ENCODE measurements around the gene ARF6.
"Not testable (repeated sequence)": the region's sequence is repeated elsewhere in the genome, so short reads cannot be mapped to it uniquely, and the experiment has no call there.

The ARF6 gene

DNA sequence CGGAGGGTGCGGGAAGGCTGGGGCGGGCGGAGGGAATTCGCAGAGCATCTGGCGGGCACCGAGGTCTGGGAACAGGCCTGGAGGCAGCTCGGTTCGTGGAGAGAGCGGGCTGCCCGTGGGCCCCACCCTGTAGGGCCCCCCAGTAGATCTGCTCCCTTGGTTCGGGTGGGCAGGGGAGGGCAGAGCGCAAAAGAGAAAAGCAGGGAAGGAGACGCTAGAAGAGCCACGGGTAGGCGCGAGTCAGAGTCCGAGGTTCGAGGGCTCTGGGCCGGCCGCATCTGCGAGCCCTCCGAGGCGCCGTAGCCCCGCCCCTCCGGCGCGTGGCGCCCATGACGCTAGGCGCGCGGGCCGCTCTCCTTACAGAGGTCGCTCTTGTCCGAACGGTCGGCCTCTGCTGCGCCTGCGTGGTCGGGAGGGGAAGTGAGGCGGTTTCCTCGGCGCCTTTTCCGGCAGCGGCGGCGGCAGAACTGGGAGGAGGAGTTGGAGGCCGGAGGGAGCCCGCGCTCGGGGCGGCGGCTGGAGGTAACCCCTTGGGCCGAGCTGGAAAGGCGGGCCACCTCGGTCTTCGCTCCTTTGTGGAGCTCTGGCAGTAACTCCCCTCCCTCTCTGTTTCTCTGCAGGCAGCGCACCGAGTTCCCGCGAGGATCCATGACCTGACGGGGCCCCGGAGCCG is at the start of gene ARF6:
ARF6 (plus strand) TSS at position 447 of the 673 bp plus-strand sequence. CDS start 655 bp downstream, outside the sequence.
- peak; percentile 43 to 72 for DNase-seq

DNA sequence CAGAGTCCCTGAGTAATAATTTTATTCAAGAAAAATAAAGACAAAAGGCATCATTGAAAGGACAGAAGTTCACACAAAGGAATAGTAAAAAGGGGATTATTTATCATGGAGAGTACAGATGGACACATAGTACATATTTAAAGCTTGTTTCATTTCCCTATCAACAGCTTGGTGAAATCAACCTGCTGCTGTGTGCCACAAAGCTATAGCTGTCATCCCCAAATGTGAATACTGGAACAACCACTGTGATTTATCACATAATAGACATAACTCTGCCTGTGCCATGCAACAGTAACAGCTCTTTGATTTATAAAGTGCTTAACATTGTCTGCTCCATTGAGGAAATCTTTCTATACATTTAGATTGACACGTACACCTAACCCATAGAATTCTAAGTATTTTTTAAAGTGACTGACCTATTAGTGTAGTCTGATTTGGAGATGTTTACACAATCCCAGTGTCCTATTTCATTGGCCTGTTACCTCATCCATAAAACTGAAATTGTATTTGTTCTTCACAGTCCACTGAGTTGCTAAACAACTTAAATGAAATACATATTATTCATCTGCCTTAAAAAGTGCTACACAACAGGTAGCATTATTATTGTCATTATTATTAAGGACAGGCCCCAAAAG is 43.6 kb upstream of the ARF6 start:
- DNase-seq = no peak

DNA sequence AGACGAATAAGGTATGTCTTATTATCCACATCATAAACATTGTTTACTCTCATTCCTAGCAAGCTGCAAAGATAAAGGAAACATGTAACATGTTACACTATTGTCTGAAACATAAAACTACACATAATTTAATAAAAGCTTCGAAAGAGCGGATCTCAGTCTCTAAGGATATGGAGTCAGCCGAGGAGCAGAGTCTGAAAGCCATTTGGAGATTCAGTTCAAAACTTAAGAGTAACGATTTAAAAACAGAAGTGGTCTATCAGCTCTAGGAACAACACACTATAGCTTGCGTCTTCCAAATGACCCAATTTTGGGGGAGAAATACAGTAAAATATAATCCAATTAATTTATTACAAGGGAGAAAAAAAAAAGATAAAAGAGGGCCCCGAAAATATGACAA is 41.1 kb upstream of the ARF6 start:
- no peak for DNase-seq

DNA sequence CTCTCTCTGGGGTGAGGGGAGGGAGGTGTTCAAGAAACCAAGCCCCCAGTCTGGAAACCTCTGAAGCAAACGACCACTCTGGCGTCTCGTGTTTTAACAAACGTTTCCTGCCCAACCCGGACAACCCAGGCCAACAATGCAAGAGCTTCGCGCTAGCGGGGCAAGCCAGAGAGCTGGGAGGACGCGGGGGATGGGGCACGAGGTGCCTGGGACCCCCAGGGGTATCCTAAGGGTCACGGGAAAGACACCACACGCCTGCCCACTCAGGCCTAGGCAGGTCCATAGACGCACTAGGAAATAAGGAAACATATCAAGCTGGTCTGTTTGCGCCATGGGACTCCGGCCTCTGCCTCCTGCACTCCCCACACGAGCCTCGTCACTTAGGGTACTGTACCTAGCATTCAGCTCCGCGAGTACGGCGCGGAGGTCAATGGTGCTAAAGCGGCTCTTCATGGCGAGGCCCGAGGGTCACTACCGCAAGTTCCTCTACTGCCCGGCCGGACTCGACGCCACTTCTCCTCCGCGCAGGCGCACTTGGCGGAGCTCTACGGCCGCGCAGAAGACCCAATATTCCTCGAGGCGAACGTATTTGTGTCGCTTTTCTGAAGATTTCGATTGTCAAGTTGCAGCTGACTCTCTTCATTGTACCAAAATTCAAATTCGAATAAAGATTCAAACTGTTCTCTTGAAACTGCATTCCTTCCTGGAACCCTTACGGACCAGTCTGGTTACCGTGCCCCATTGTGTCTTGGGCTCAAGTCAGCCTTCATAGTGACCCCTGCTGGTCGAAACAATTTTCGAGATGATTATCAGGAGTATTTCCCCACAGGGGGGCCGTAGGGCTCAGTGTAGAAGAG is 40.4 kb upstream of the ARF6 start, which contains the start of gene NEMF:
NEMF (minus strand) TSS at position 488 of the 857 bp plus-strand sequence; CDS start at position 453, 35 bp downstream.
- peak in 1 of 2 experiments; percentile 57 for DNase-seq

DNA sequence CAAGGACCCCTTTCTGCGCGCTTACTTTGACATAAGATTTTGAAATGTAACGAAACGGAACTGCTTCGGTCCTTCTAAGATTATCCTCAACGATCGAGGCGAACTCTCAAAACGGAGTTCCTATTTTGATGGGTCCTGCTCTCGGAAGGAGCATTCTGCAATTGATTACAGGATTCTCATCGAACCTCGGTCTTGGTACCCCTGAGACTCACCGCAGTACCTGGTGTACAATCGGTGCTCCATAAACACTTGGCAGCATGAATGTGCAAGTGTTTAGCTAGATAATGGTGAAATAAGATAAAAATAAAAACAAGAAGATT is 39.8 kb upstream of the ARF6 start:
- no peak for DNase-seq

DNA sequence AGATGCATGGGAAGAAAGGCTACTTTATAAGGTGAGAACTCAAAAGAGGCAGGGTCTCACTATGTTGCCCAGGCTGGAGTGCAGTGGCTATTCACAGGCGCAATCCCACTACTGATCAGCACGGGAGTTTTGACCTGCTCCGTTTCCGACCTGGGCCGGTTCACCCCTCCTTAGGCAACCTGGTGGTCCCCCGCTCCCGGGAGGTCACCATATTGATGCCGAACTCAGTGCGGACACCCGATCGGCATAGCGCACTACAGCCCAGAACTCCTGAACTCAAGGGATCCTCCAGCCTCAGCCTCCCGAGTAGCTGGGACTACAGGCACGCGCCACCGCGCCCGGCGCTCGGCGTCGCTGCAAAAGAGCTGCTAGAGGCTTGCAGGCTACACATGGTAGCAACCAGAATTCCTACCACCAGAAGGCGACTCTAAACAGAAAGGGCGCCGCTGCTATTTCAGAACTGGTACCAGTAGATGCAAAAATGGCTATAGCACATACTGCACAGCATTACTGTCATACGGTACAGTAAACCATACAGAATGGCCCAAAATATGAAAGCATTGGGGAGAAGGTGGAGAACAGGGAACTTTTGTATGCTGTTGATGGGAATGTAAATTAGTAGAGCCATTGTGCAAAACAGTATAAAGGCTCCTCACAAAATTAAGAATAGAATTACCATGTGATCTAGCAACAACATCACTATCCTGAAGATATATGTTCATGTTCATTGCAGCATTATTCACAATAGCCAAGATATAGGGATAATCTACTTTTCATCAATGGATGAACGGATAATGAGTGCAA is 39.1 kb upstream of the ARF6 start:
- DNase-seq = peak in 1 of 2 experiments; percentile 24

DNA sequence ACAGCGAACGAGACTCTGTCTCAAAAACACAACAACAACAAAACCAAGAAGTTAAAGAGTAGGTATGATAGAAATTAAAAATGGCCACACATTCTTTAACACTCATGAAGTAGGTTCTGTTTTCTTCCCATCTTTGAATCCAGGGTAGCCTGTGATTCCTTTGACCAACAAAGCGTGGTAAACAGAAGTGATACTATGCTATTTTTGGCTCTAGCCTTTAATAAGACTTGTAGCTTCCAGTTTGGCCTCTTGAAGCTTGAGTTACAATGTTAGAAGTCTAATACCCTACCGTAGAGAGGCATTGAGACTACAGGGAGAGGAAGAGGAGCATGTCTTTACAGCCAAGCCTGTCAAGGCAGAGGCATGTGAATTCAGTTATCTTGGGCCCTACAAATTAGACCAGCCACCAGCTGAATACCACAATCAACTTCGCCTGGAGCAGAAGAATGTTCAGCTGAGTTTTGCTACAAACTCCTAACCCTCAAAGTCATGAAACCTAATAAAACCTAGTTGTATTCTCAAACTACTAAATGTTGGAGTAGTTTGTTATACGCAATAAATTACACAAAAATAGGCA is 35.4 kb upstream of the ARF6 start:
- DNase-seq = no peak

DNA sequence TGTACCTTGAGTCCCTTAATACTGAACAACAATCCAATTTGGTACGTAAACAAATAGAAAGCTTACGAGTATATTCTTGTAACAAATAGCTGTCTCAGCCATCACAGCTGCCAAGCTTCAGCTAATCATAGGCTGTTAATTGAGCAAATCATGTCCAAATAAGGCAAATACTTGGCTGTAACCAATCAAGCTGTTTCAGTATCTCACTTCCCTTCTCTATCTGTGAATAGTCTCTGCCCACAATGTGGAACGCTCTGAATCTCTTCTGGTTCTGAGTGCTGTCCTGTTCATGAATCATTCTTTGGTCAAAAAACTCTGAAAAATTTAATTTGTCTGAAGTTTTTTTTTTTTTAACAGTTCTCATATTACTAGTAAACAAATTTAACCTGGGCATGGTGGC is 34.5 kb upstream of the ARF6 start:
- DNase-seq = no peak

DNA sequence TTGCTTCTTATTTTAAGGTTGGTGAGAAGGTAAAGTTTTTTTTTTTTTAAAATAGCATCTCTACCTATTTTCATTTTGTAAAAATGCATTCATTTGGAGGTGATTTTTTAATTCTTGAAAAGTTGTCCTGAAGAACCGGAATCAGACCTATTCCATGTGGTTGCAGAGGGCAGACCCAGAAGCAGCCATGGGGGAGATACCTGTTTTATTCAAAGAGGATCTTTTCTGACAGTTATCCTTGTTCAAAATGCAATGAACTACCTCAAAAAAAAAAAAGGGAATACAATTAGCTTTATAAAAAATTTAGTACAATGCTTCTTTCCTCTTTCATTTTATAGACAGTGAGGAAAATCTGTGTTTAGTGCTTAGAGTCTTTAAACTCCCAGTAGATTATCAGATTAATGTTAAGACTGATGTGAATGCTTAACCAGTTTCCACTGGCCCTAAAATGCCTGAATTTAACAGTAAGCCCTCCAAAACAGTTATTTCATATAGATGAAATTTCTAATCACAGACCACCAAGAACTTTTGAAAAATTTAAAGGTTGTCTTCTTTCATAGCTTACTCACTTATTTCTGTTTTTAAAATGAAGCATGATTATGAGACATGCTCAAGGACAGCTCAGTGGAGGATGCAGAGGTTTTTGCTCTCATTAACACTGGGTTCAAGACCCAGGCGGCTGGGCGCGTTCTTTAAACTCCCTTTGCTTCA is 31.7 kb upstream of the ARF6 start:
- no peak for DNase-seq

DNA sequence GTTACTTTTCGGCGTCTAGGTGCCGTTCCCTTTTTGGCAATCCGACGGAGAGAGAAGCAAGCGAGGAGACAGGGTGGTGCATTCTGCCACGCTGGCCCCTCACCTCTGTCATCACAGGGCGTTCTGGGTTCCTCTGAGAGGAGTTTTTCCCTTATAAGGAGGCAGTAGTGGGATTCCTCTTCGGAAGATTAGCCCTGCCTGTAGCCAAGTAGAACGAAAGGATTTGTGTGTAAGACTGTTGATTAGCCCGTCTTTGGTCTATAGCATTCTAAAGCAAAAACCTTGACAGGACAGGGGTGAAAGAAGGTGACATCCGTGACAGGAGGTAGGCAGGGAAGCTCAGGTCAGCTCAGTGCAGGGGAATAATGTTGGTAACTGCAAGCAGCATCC is 31.2 kb upstream of the ARF6 start:
- DNase-seq = peak in 1 of 2 experiments; percentile 29

DNA sequence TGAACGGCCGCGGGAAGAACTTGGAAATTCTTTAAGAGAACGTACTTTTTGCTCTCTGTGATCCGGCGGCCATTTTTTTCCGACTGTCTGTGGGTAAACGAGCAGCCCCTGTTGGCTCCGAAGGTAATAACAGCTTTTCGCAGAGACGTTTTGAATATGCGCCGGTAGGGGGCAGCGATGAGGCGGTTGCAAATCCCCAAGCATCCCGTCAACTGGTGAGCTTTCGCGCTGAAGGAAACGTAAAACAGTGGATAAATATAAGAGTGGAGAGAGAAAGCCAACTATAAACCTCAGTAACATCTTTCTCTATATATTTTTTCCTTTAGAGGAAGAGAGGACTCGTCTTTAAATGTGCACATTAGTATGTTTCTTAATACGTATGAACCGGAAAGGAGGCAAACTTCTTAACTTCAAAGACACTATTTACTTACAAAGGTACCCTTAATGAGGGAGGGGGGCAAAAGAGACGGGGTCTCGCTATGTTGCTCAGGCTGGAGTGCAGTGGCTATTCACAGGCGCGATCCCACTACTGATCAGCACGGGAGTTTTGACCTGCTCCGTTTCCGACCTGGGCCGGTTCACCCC is 30.7 kb upstream of the ARF6 start:
- peak in 1 of 2 experiments; percentile 54 for DNase-seq

DNA sequence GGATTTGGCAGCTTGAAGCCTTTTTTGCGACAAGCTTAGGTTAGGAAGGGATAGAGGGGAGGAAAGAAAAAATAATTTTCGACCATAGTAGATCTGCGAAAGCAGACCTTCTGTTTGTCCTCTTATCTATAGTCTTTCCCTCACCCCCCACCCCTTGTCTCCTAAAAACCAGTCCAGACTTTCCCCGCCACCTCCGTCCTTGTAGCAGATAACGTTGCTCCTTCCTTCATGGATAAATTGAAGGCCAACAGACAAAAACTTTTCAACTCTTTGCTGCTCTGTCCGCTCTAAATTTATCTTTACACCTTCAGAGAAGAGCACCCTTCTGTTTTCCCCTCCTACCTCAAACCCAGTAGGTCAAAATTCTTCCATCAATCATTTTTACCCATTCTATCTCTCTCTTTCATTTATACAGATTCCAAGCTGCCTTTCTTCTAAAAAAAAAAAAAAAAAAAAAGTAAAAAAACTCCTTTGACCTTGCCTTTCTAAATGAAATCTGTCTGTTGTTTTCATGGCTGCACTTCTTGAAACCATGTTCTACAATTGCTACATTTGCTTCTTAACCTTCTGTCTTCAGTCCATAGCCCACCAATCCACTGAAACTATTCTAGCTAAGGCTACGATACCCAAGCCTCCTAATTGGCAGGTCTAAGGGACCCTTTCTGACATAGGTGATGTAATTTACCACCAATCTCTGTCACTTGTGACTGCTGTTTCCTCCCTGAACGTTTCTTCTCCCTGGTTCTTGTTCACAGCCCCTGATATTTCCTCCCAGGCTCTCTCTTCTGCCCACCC is 29.2 kb upstream of the ARF6 start:
- no peak for DNase-seq

DNA sequence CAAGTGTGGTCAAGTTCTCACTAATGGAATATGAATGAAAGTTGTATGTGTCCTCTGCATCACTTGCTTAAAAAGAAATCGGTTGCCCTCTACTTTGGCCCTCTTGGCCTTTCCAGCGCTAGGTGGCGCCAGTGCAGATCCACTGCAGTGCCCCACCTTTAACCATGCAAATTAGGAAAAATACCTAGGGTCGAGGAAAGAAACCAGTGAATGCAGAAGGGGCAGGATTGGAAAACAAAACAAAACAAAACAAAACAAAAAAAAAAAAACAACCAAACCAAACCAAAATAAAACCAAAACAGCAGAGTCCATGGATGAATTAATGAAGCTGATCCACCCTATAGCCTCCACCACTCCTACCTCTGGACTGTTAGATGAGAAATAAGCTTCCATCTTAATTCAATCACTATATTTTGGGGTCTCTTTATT is 27.4 kb upstream of the ARF6 start:
- DNase-seq = no peak

DNA sequence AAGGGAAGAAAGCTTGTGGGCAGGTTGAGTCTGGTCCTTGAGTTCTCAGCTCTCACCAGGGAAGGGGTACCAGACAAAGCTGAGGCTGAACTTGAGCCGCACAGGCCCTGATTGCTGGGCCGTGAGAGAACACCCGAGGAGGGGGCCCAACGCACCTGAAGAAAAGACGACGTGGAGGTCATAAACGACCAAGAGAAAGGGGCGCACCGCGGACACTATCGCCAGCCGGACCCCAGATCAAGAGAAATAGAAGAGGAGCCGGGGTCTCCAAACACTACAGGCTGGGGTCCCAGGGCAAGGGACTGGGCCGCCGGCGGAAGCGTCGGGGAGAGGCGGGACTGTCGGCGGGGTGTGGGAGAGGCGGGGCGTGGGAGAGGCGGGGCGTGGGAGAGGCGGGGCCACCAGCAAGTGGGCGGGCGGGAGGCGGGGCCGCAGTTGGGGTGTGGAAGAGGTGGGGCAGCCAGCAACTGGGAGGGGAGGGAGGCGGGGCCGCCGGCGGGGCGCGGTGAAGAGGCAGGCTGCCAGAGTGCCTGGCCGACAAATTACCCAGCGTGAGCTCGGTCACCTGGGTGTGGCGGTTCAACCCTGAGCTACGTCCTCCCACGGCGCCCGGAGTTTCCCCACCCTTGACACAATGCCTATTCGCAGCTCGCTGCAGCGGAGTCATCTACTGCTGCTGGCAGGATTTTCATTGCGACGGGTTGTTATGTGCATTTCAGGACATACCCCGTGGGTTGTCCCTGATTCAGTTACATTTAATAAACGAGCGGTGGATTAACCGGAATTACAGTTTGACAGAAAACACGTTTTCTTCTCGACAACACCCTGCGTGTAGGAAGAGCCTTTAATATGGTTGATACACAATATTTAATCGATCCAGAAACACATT is 24.8 kb upstream of the ARF6 start:
- DNase-seq = peak; percentile 45 to 74

DNA sequence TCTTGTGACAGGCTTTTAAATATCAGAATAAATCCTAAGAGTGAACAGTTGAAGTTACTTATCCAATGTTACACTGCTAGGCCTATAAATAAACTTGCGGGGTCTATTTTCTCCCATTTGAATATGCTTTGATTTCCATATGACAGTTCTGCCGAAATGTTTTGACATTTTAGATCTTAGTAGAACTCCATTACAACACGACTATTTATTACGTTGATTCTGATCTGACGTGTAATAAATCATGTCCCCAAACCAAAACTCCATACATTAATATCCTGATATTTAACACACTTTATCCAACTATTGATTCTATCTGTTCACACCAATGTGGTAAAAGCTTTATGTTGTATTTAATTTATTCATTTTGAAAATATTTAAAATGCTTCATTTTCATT is 24.2 kb upstream of the ARF6 start:
- no peak for DNase-seq

DNA sequence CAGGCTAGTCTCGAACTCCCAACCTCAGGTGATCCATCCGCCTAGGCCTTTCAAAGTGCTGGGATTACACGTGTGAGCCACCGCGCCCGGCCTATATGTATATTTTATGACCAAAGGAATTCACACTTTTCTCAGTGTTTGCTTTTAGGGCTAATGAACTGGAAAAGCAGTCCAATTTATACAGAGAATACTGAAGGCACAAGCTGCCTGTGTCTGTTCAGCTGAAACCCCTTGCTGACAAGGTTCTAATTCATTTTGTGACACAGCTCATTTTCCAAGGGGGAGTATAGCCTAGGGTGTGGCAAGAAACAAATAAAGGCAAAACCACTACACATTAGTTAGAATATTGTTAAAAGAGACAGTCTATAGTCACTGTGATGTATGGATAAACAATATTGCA is 22.0 kb upstream of the ARF6 start:
- DNase-seq = no peak

DNA sequence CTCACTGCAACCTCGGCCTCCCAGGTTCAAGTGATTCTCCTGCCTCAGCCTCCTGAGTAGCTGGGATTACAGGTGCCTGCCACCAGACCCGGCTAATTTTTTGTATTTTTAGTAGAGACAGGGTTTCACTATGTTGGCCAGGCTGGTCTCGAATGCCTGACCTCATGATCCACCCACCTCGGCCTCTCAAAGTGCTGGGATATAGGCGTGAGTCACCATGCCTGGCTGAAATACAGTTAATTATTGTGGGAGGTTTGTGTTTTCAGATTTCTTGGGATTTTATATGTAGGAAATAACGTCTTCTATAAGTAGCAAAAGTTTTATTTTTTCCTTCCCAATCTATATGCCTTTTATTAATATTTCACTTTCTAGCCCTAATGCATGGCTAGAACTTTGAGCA is 19.3 kb upstream of the ARF6 start:
- DNase-seq = not testable (repeated sequence)

DNA sequence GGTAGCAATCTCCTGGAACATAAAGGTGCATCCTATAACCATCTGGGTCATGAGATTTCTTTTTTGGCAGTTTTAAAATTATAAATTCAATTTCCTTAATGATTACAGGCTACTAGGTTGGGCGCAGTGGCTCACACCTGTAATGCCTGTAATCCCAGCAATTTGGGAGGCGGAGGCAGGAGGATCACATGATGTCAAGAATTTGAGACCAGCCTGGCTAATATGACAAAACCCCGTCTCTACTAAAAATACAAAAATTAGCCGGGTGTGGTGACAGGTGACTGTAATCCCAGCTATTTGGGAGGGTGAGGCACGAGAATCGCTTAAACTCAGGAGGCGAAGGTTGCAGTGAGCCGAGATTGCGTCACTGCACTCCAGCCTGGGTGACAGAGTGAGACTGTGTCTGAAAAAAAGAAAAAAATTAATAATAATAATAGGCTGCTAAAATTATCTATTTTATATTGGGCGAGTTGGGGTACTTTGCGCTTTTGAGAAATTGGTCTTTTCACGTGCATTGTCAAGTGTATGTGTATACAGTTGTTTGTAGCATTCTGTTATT is 17.2 kb upstream of the ARF6 start:
- DNase-seq = no peak

DNA sequence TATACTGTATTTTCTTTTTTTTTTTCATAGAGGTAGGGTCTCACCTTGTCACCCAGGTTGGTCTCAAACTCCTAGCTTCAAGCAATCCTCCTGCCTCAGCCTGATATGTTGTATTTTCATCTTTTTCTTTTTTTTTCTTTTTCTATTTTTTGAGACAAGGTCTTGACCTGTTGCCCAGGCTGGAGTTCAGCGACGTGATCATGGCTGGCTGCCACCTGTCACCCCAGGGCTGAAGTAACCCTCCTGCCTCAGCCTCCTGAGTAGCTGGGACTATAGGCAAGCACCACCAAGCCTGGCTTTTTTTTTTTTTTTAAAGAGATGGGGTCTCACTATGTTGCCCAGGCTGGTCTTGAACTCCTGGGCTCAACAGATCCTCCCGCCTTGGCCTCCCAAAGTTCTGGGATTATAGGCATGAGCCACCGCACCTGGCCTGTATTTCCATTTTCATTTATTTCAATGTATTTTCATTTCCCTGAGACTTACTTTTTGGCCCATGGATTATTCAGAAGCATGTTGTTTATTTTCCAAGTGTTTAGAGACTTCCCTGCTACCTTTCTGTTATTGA is 16.2 kb upstream of the ARF6 start:
- no peak for DNase-seq
